Caki2 (cell line): ENCODE data around the gene PIP5K1C. TPM values are rescaled to one million over a fixed set of nuclear protein-coding genes. Genes with fewer than 3 reads are reported as not detected.
"Not testable (repeated sequence)": the region's sequence is repeated elsewhere in the genome, so short reads cannot be mapped to it uniquely, and the experiment has no call there.

Source experiments
- DNase-seq: peaks from one replicate; pipeline ENCODE4 v3.0.0-alpha.2; 2015; ENCODE audit warnings: low read depth
- in situ Hi-C: cut with HindIII; loops from 2 replicates; pipeline ENCODE4 v1.10.0; 2016; ENCODE audit warnings: low sequenced_read_pairs, low pct_unique_long_range_greater_than_20kb, mixed read lengths
- total RNA-seq: library from RNA; depleted of rRNA; stranded (reverse); fragments of >200 nt; shearing (Covaris generic); gene quantifications from 2 replicates; pipeline ENCODE4 v1.2.3, GENCODE V29; 2014; ENCODE audit warnings: low replicate concordance

Gene PIP5K1C
- total RNA-seq, 1 experiment from 2014 or later: 6.4 TPM

GRCh38 chr19:3669082-3669946 lies 31.0 kb downstream of the PIP5K1C start:
- in situ Hi-C loops: no loop called here
- DNase-seq: no peak

- in situ Hi-C loops: no loop called here
- no peak for DNase-seq
Measured at GRCh38 chr19:3668331-3669081, 31.8 kb downstream of the PIP5K1C start.

GRCh38 chr19:3667766-3668165 lies 32.5 kb downstream of the PIP5K1C start:
- no peak for DNase-seq
- in situ Hi-C loops: no loop called here

DNA sequence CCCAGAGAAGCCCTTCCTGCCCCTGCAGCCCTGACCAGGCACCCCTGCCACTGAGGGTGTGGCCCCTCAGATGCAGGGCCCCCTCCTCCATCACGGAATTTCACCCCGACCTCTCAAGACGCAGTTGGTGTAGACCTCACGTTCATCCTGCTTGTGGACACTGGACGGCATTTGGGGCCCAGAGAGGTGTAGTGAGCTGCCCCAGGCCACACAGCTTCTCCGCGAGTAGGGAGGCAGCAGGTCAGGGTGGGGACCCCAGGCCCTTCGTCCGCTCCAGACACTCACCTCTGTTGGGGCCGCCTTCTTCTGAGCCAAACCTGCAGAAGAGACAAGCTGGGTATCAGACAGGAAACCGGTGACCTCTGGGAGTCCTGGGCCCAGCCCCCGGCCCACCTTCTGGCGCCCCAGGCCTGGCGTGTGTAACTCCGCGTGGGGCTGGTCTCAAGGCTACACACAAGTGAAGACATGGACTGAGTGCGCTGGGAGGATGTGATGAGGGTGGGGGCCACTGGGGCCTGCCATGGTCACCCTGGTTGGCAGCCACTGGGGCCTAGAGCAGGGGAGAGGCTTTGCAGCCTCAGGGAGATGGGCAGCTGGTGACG lies 33.1 kb downstream of the PIP5K1C start:
- in situ Hi-C loops: no loop called here

DNA sequence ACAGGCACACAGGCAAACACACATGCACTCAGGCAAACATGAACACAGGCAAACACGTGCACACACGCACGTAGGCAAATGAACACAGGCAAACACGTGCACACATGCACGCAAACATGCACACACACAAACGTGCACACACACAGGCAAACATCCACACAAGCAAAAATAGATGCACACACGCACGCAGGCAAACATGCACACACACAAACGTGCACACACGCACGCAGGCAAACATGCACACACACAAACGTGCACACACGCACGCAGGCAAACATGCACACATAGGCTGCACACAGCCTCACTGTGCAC lies 33.8 kb downstream of the PIP5K1C start:
- in situ Hi-C loops, DNase-seq: not testable (repeated sequence)

More for the DNA sequence above, 33.1 kb downstream of the PIP5K1C start:
- no peak for DNase-seq

- in situ Hi-C loops: no loop called here
- DNase-seq: peak; percentile 26
Measured at GRCh38 chr19:3665681-3666544, 34.4 kb downstream of the PIP5K1C start.

- DNase-seq: no peak
- in situ Hi-C loops: no loop called here
Measured at GRCh38 chr19:3664879-3665642, 35.2 kb downstream of the PIP5K1C start.

GRCh38 chr19:3663838-3664237 lies 36.4 kb downstream of the PIP5K1C start:
- in situ Hi-C loops: no loop called here
- no peak for DNase-seq

GRCh38 chr19:3661284-3662238 lies 38.7 kb downstream of the PIP5K1C start:
- DNase-seq: no peak
- in situ Hi-C loops: no loop called here

DNA sequence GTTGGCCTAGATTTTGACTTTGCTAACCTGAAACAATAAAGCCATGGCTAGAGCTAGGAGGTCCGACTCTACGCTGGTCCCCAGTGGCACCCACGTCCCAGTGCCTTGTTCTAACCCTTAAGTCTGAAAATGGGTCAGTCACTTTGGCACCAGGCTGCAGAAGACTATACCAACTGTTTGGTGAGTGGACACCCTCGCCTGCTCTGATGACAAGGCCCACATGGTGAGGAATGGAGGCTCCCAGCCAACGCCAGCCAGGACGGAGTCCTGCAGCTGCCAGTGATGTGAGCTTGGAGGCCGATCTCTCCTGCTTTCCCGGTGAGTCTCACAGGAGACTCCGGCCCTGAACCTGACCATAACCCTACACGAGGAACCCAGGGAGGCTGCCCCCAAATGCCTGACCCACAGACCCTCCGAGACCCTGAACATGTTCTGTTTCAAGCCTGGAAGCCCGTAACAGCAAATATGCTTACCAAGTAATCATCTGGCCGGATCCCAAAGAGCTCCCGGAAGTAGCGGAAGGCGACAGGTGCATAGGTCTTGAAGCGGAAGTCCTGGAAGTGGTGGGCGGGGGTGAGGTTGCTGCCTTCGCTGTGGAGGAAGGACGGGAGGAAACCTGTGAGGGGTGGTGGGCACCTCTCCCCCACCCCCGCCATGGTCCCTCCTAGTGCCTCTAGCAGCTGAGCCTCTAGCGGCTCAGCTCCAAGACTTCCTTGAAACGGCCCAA lies 39.6 kb downstream of the PIP5K1C start:
- DNase-seq: no peak
- in situ Hi-C loops: no loop called here

DNA sequence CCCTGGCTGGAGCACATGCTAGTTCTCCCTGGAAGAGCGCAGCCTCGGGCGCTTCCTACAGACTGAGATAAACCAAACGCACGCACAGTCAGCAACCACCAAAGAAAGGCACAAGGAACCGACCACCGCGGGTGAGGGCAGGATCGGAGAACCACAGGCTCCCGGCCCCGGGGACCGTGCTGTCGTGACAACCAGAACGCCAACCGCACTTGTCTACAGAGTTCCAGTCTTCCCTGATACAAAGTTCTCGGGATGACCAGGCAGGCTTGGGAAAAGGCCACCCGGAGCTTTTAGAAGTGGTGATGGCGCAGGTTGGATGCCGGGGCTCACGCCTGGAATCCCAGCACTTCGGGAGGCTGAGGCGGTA lies 40.5 kb downstream of the PIP5K1C start:
- in situ Hi-C loops: no loop called here
- no peak for DNase-seq

DNA sequence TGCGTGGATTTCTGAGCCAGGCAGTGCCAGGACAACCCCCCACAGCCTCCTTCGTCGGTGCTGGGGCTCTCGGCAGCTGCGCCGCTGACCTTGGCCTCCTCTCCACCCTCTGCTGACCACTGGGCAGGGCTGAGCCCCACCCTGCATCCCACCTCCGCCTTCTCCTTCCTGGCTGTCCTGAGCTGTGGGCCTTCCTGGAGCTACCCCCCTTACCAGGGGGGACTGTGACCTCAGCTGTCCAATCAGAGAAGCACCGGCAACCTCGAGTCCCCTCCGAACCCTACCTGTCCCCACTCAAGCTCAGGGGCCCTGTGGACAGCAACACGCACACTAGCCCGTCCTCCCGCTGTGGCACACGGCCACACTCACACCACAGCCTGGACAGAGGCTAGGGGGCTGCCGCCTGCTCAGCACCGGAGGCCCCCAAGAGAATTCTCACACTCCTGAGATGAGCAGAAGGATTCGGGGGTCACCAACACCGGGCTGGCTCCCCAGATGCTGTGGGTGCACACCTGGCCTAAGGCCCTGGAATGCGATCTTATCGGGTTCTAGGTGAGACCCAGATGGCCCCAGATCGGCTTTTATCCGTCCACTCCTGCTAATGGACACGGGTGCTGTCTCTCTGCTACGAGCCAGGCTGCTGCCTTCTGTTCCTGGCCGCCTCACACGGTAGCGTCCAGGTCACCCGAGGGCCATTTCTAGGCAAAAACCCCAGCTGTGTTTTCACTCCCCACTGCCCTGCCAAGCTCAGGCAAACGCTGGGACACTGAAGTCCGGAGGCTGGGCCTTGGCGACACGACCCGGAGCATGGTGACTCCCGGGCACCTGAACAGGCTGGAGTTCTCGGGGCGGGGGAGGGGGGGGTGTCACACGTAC lies 41.2 kb downstream of the PIP5K1C start:
- no peak for DNase-seq
- in situ Hi-C loops: no loop called here

GRCh38 chr19:3658004-3658869 lies 42.0 kb downstream of the PIP5K1C start:
- DNase-seq: no peak
- in situ Hi-C loops: no loop called here

- no peak for DNase-seq
- in situ Hi-C loops: no loop called here
Measured at GRCh38 chr19:3657395-3657769, 42.9 kb downstream of the PIP5K1C start.
